NCI-H2107 treated with DMSO at 0.1 percent for 48 hours (cell line): ENCODE measurements around the gene UBL4A.

Experiments
- DNase-seq: peaks from one replicate; lab custom pipeline; 2025; ENCODE audit not compliant: unreplicated experiment; lab: John Stamatoyannopoulos, UW

UBL4A gene

GRCh38 chrX:154486396-154487207 lies at the start of gene UBL4A:
UBL4A (minus strand) TSS chrX:154486615; CDS start chrX:154486584, 31 bp downstream.
- DNase-seq, result no peak

- no peak for DNase-seq
Observed at GRCh38 chrX:154535892-154536291, 49.5 kb upstream of the UBL4A start.

DNA sequence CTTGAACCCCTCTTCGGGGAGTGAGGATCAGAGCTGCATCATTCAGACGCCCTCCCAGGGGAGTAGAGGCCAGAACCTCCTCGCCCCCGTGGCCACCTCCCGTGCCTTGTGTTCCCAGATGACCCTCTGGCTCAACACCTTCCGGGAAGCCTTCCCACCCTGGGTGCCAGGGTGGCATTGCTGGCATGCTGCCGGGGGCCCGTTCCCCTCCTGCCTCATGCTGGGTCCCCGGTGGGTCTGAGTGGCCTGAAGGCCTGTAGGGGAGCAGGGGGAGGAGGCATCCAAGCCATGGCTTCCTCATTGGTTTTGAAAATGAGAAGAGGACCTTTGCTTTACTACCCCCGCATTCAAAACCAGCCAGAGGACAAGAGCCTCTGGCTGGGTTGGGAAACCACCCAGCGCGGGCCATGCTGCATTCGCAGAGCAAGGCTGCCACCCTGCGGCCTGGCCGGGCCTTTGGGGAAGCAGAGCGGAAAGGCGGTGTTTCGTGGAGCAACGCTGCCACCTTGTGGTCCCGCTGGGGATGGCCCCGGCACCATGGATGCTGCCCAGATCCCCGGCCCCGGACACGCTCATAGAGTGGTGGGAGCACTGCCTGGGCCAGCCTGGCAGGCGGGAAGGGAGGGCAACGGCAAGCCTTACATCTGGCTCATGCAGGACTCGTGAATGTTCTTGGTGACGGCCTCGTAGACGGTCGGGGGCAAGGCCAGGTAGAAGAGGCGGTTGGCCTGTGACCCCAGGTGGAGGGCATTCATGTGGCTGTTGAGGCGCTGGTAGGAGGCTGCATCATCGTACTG lies 48.3 kb upstream of the UBL4A start:
- DNase-seq, result peak; percentile 35

DNA sequence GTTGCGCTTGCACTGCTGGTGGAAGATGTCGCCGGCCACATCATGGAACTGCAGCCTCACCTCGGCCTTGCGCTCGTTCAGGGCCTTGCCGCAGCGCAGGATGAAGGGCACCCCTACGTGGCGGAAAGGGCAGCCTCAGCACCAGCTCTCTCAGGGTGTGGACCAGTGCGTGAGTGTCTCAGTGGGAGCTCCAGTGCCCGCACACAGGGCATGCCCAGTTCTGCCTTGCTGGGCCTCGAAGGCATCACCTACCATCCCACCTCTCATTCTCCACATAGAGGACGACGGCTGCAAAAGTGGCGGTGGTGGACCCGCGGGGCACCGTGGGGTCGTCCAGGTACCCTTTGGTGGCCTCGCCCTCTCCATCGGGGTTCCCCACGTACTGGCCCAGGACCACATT lies 46.3 kb upstream of the UBL4A start:
- DNase-seq, result no peak

DNA sequence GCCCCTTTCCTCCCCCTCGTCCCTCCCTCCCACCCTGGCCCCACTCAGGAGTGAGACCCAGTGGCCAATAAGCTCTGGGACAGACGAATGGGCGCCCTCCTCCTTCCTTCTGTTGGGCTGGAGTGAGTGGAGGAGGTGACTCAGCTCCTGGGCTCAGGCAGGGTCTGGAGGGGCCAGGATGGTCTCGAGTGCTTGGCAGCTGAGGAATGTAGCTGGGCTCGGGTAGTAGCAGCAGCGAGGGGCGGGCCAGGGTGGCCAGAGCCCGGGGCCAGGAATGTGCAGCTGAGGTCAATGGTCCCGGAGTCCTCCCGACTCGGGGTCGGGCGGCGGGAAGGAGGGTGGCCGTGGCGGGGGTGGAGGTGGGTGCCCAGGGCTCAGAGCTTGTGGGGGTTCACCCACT lies 45.2 kb upstream of the UBL4A start:
- DNase-seq, result no peak

DNA sequence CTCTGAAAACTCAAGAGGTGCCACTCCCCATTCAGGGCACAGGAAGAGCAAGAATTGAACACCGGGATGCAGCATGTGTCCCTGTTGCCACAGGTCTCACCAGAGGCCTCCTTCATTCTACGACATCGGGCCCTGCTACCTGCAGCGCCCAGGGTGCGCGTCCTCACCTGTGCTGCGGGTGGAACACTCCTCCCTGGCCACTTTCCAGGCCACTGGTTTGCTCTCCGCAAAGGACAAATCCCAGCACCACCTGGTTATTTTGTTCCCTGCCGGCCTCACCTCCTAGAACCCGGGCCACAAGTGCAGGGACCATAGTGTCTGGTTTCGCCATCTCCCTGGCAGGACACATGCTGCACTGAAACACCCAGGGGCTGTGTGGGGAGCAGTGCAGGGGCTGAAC lies 43.9 kb upstream of the UBL4A start:
- DNase-seq, result no peak

DNA sequence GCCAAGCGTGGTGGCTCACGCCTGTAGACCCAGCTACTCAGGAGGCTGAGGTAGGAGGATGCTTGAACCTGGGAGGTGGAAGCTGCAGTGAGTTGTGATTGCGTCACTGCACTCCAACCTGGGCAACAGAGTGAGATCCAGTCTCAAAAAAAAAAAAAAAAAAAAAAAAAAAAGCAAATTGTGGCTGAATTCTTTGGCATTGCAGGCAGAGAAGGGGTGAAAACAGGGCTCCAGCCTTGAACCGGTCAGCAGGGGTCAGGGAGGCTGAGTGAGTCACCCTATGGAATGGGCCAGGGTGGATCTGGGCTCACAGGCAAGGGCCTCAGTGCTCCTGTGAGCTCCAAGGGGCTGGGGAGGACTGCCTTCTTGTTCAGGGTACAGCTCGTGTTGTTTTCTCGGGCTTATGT lies 42.8 kb upstream of the UBL4A start:
- no peak for DNase-seq

GRCh38 chrX:154526901-154527675 lies 40.7 kb upstream of the UBL4A start:
- peak; percentile 86 for DNase-seq

DNA sequence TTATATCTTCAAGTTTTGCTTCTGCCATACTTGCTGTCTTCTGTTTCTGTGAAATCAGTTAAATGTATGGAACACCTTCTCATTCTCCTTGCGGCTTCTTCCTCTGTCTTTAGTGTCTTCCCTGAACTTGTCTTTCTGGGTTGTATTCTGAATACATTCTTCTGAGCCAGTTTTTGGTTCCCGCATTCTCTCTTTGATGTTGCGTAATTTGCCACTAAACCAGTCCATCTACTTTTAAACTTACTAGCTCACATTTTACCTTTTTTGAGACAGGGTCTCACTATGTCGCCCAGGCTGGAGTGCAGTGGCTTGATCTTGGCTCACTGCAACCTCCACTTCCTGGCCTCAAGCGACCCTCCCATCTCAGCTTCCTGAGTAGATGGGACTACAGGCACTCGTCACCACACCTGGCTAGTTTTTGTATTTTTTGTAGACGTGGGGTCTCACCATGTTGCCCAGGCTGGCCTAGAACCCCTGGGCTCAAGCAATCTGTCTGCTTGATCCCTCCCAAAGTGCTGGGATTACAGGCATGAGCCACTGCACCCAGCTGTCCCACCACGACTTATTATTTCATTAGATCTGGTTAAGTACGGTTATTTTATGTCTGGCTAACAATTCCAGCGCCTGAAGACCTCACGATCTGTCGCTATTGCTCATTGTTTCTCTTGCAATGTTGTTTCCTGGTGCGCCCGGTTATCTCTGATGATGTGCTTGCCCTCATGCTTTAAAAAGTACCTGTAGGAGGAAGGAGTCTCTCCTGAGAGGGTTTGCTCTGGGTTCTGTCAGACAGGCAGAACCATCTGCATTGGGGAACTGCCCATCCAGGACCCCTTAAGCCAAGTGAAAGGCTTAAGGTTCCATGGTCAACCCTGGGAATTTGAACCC lies 39.4 kb upstream of the UBL4A start:
- DNase-seq, result no peak

DNA sequence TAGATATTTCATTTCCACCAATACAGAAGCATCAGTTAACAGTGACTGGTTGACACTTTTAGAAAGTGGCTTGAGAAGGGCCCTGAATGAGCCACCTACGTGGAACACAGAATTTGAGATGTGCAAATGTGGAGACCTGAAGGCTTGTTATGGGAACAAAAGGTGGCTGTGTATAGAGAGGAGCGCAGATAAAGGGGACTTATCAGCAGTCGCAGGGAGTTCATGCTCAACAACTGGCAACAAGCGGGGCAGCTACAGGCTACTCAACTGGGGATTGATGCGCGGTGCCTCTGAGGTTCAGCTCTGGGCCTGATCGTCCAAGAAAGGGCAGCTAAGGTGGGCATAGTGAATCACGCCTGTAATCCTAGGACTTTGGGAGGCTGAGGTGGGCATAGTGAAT lies 33.0 kb upstream of the UBL4A start:
- DNase-seq, result no peak

GRCh38 chrX:154517101-154517781 lies 30.8 kb upstream of the UBL4A start:
- DNase-seq, result no peak

DNA sequence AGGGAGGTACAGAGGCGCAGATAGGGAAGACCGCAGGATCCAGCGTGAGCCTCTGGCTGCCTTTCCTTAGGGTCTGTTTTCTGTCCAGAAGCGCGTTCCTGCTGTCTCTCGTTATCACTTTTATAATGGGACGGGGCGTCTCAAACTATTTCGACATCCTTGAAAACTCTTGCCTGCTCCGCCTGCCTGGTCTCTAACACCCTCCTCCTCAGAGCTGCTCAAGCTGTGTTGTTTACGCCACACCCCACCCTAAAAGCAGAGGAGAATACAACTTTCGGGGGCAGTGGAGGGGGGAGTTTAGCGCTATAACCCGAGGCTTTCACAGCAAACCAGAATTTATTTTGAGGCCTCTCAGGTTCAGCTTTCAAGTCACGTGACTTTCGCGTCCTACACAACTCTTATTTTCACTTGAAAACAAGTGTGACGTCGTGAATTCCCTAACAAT lies 30.3 kb upstream of the UBL4A start:
- DNase-seq, result peak; percentile 11

DNA sequence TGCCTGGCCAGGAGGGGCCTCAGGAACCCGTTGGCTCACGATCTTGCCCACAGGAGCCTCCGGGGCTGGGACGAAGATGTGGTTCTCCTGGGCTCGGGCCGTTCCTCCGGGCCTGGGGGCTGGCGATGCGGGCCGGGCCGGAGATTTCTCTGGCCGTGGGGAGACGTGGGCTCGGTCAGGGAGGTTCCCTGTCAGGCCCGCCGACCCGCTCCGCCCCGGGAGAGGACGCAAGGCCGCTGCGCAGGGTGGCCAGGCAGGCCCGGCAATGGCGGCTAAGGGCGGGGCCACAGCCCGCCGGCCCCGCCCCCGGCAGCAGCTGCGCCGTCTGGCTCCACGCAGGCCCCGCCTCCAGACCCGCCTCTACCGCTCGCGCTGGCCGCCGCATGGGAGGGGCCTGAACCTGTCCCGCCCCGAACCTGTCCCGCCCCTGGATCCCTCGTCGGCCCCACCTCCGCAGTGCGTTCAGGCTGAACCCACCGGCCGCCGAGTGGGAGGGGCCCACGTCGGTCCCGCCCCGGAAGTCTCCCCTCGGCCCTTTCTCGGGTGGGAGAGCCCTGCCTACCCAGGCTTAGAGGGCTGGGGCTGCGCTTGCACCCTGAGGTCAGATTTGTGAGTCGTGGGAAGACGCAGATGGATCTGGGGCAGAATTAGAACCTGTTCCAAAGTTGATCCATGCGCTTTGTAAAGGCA lies 29.7 kb upstream of the UBL4A start, which contains the start of gene FAM3A:
TSS of gene FAM3A (minus strand) at position 267 of the 690 bp plus-strand sequence. CDS start 460 bp downstream, outside the sequence.
- peak; percentile 83 for DNase-seq

GRCh38 chrX:154515090-154515965 lies 28.9 kb upstream of the UBL4A start:
- DNase-seq, result no peak

DNA sequence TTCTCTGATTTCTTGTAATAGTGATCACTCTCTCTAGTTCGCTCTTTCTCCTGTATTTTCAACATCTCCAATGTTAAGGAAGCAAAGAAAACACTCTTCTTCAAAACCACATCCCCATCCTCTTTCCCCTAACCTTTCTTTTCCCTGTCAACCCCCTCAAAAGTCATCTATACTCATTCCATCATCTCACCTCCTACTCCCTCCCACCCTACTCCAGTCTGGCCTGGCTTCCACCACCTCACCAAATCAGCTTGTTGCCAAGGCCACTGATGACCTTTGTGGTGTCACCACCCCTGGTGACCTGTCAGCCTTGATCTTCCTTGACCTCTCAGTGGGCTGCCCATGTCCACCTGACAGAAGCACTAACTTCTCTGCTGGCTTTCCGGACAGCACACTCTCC lies 27.3 kb upstream of the UBL4A start:
- DNase-seq, result no peak

DNA sequence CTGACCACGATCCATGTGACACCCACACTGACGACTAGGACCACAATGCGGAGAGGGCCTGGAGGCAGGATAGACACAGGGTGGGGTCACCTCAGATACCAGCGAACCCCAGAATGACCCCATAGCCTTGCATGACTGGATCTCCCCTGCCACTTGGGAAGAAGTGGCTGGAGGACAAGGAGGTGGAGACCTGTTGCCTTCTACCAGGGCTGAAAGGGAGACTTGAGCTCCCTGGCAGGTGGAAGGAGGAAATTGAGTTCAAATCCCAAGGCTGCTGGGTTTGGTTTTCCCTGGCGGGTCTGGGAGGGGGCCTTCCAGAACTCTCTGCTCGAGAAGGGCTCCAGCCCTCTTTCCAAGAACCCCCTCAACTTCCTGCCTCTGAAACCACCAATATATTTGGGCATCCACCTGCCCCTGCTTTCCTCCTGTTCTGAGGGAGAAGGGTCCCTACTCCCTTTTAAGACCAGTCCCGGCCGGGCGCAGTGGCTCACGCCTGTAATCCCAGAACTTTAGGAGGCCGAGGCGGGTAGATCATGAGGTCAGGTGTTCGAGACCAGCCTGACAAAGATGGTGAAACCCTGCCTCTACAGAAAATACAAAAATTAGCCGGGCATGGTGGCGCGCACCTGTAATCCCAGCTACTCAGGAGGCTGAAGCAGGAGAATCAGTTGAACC lies 26.6 kb upstream of the UBL4A start:
- no peak for DNase-seq

DNA sequence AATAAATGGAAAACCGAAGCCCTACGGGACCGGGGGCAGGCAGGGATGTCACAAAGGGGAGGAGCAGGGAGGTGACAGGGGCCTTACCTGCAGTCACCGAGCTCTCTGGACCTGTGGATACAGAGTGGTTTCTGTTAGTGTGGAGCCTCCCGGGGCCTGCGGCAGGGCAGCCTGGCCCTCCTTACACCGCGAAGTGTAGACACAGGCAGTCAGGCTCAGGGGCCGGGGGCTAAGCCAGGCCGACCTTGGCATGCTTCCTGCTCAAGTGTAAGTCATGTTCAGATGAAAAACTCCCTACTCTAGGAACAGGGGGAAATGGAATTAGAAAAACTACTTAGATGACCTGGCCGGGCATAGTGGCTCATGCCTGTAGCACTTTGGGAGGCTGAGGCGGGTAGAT lies 25.3 kb upstream of the UBL4A start:
- no peak for DNase-seq

GRCh38 chrX:154509455-154509854 lies 23.0 kb upstream of the UBL4A start:
- no peak for DNase-seq
